A549 (cell line): ENCODE data around the gene MEAK7. TPM values are rescaled to one million over a fixed set of nuclear protein-coding genes. Genes with fewer than 3 reads are reported as not detected.

Experiments
- ATAC-seq, 2 experiments: fragments of 200-7000 bp in 1 of 2; fragments of >200 bp in 1 of 2; cut with Nextera tagmentation in 1 of 2; cut with Tn5 transposase in 1 of 2; 3 replicates each; pipeline versions ENCODE4 v1.8.0 to v1.9.1; 2018 to 2020; ENCODE audit warnings: mild to moderate bottlenecking in 1 of 2, moderate library complexity in 1 of 2
- CTCF ChIA-PET: fragments of 300-600 bp; sonication (Branson Sonifier 250); formaldehyde crosslinking; extraction: SDS; loops from one replicate; lab custom pipeline; 2021; ENCODE audit warnings: antibody characterized with exemption, inconsistent platforms; lab: Yijun Ruan, JAX
- POLR2A ChIA-PET: fragments of 350-600 bp; formaldehyde crosslinking; extraction: SDS; loops from one replicate; lab custom pipeline; 2021; ENCODE audit warnings: antibody characterized with exemption, inconsistent platforms; lab: Yijun Ruan, JAX
- DNase-seq, 2 experiments: peaks; one replicate each; pipeline versions ENCODE4 v3.0.0 to v3.0.0-alpha.2; 2011 to 2016; ENCODE audit warnings: low read depth in 1 of 2, low spot score in 1 of 2
- FAIRE-seq: peaks from 2 replicates; lab custom pipeline; 2011; peaks lifted over from hg19 to GRCh38; lab: Jason Lieb, UNC
- H3K27ac ChIP-seq, 2 experiments: fragments of >200 bp; sonication (Bioruptor Twin); formaldehyde crosslinking; 3 replicates each; pipeline ENCODE4 v1.5.1; 2016 to 2017
- H3K4me1 ChIP-seq: fragments of >200 bp; sonication (Bioruptor Twin); formaldehyde crosslinking; 3 replicates; pipeline ENCODE4 v1.6.1; 2016
- H3K4me2 ChIP-seq: fragments of >200 bp; sonication (Bioruptor Twin); formaldehyde crosslinking; 3 replicates; pipeline ENCODE4 v1.6.1; 2016
- H3K4me3 ChIP-seq: fragments of >200 bp; sonication (Bioruptor Twin); formaldehyde crosslinking; 3 replicates; pipeline ENCODE4 v1.5.1; 2016
- H3K9me3 ChIP-seq: fragments of >200 bp; sonication (Bioruptor Twin); formaldehyde crosslinking; 3 replicates; pipeline ENCODE4 v1.6.1; 2016
- BCL3 ChIP-seq: fragments of >200 bp; sonication (Bioruptor Twin); formaldehyde crosslinking; IDR thresholded peaks from 3 replicates; pipeline ENCODE4 v1.6.1; 2016
- BHLHE40 ChIP-seq: IDR thresholded peaks from 2 replicates; pipeline ENCODE4 v1.6.1; 2012; ENCODE audit warnings: low read depth, low read length, inconsistent platforms
- CBX2 ChIP-seq: fragments of 200-600 bp; sonication (generic); IDR thresholded peaks from 2 replicates; pipeline ENCODE4 v1.6.1; 2016; ENCODE audit warnings: low read depth, mild to moderate bottlenecking, borderline replicate concordance
- EHMT2 ChIP-seq: fragments of 200-600 bp; sonication (generic); IDR thresholded peaks from 2 replicates; pipeline ENCODE4 v1.6.1; 2016; ENCODE audit warnings: antibody characterized with exemption, low read depth, mild to moderate bottlenecking, moderate library complexity
- FOSL2 ChIP-seq, 2 experiments: fragments of 450-650 bp in 1 of 2; fragments of >200 bp in 1 of 2; sonication (Bioruptor Twin) in 1 of 2; formaldehyde crosslinking; IDR thresholded peaks; 2 replicates each; pipeline versions ENCODE4 v1.5.0 to v1.6.1; 2016 to 2020; ENCODE audit warnings: mild to moderate bottlenecking in 1 of 2, moderate library complexity in 1 of 2
- GATA3 ChIP-seq: IDR thresholded peaks from 2 replicates; pipeline ENCODE4 v1.6.1; 2012; ENCODE audit warnings: borderline replicate concordance
- HDAC2 ChIP-seq: fragments of 200-600 bp; sonication (generic); IDR thresholded peaks from 2 replicates; pipeline ENCODE4 v1.6.1; 2016
- HEYL ChIP-seq: fragments of 250-450 bp; sonication (Bioruptor Pico); IDR thresholded peaks from 2 replicates; pipeline ENCODE4 v1.8.0; 2021; ENCODE audit warnings: mild to moderate bottlenecking, moderate library complexity
- HOXB13 ChIP-seq: fragments of 250-450 bp; sonication (Bioruptor Pico); IDR thresholded peaks from 2 replicates; pipeline ENCODE4 v1.5.0; 2020; ENCODE audit warnings: low read depth, mild to moderate bottlenecking, moderate library complexity
- KDM1A ChIP-seq: fragments of 200-600 bp; sonication (generic); IDR thresholded peaks from 2 replicates; pipeline ENCODE4 v1.6.1; 2016; ENCODE audit warnings: low read depth, mild to moderate bottlenecking
- KDM5A ChIP-seq: fragments of 200-600 bp; sonication (generic); IDR thresholded peaks from 2 replicates; pipeline ENCODE4 v1.6.1; 2016; ENCODE audit warnings: antibody characterized with exemption, mild to moderate bottlenecking
- MAFK ChIP-seq: fragments of 450-650 bp; IDR thresholded peaks from 2 replicates; pipeline ENCODE4 v1.6.1; 2014; ENCODE audit not compliant: partially characterized antibody
- MAZ ChIP-seq: fragments of 150-350 bp; IDR thresholded peaks from 2 replicates; pipeline ENCODE4 v1.6.1; 2014; ENCODE audit warnings: antibody characterized with exemption, low read depth, low read length, borderline replicate concordance
- MYC ChIP-seq: IDR thresholded peaks from 2 replicates; pipeline ENCODE4 v1.6.1; 2012; ENCODE audit warnings: mild to moderate bottlenecking, inconsistent platforms, low read length, improper control_type of control experiment, borderline replicate concordance
- NFE2L2 ChIP-seq: fragments of 150-350 bp; conservative IDR thresholded peaks from 2 replicates; pipeline ENCODE4 v1.6.1; 2014; ENCODE audit warnings: low read length
- NPAS2 ChIP-seq: fragments of 250-450 bp; sonication (Bioruptor Pico); IDR thresholded peaks from 2 replicates; pipeline ENCODE4 v1.8.0; 2022; ENCODE audit warnings: mild to moderate bottlenecking, moderate library complexity, borderline replicate concordance
- NR3C1 ChIP-seq: fragments of >200 bp; sonication (Bioruptor Twin); formaldehyde crosslinking; IDR thresholded peaks from 3 replicates; pipeline ENCODE4 v1.6.1; 2017
- PBX3 ChIP-seq: IDR thresholded peaks from 2 replicates; pipeline ENCODE4 v1.6.1; 2012
- PHF8 ChIP-seq: fragments of 200-600 bp; sonication (generic); IDR thresholded peaks from 2 replicates; pipeline ENCODE4 v1.6.1; 2016; ENCODE audit warnings: low read depth, mild to moderate bottlenecking, antibody characterized with exemption, moderate library complexity, borderline replicate concordance
- POLR2AphosphoS2 ChIP-seq: conservative IDR thresholded peaks from 2 replicates; pipeline ENCODE4 v1.6.1; 2012; ENCODE audit warnings: low read length, improper control_type of control experiment, inconsistent platforms
- RAD21 ChIP-seq, 2 experiments: fragments of >200 bp in 1 of 2; sonication (Bioruptor Twin) in 1 of 2; formaldehyde crosslinking in 1 of 2; IDR thresholded peaks in 1 of 2; conservative IDR thresholded peaks in 1 of 2; 2 replicates in 1 of 2; 3 replicates in 1 of 2; pipeline ENCODE4 v1.6.1; 2012 to 2018; ENCODE audit warnings: inconsistent platforms in 1 of 2
- SMC3 ChIP-seq: fragments of >200 bp; sonication (Bioruptor Twin); formaldehyde crosslinking; IDR thresholded peaks from 3 replicates; pipeline ENCODE4 v1.6.1; 2018; ENCODE audit warnings: inconsistent platforms
- ZFP36 ChIP-seq: fragments of 450-650 bp; IDR thresholded peaks from 2 replicates; pipeline ENCODE4 v1.6.1; 2014; ENCODE audit warnings: borderline replicate concordance; ENCODE audit not compliant: partially characterized antibody
- ZSCAN20 ChIP-seq: fragments of 250-450 bp; sonication (Bioruptor Pico); IDR thresholded peaks from 2 replicates; pipeline ENCODE4 v1.8.0; 2022; ENCODE audit warnings: mild to moderate bottlenecking, moderate library complexity
- WGBS: methylation state at CpG from one replicate; pipeline ENCODE4 v1.1.6; 2017; ENCODE audit errors: missing lambda C conversion rate; 5-methylcytosine and 5-hydroxymethylcytosine counted together
- polyA plus RNA-seq, 4 experiments: library from polyadenylated mRNA; depleted of rRNA in 3 of 4; stranded (reverse); fragments of >200 nt; fragmentation: RNase III in 1 of 4; extraction: RNeasy Plus Mini Kit Qiagen cat#74134 plus additional on column Dnase treatment in 1 of 4; gene quantifications; 2 replicates in 3 of 4; 3 replicates in 1 of 4; pipeline ENCODE4 v1.2.3, GENCODE V29; 2011 to 2017
- TF ChIP-seq, protein P1 (sequence below): fragments of 150-350 bp; IDR thresholded peaks from 2 replicates; pipeline ENCODE4 v1.6.1; 2014; ENCODE audit warnings: low read depth, mild to moderate bottlenecking, low read length
- TF ChIP-seq, protein P2 (sequence below): fragments of 250-450 bp; sonication (Bioruptor Pico); IDR thresholded peaks from 2 replicates; pipeline ENCODE4 v1.5.0; 2021; ENCODE audit warnings: mild to moderate bottlenecking, moderate library complexity, borderline replicate concordance

MEAK7 gene
- polyA plus RNA-seq, 2 of the 4 experiments (the other 2 are of a cell fraction) = 26.2 to 30.5 TPM

DNA sequence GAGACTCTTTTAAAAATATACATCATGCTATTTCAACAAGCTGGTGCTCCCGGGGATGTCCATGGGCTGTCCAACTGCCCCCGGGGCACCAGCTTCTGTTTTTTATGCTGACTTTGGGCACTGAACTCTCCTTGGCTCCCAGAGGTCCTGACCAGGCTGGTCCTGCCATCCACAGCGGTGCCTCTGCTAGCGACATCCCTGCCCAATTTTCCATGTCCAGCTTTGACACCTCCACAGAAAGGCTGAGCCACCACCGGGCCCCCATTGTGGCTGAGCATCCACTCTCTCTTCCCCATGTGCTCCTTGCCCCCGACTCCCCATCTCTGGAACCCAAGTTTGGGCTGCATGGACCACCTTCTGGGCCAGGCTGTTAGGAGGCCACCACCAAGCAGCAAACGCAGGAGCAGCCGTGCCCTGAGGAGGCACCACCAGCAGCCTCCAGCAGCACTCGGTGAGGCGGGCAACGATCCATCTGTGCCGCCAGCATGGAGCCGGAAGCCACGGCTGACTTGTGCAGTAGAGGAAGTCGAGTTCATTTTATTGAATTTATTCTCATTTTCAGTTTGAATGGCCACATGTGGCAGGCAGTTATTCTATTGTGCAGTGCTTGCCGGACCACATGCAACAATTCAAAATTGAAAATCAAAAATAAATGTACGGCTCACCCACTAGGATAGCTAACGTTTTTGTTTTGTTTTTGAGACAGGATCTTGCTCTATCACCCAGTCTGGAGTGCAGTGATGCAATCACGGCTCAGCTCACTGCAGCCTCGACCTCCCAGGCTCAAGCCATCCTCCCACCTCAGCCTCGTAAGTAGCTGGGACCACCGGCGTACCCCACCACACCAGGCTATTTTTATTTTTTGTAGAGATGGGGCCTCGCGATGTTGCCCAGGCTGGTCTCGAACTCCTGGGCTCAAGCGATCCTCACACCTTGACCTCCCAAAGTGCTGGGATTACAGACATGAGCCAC is 2.8 kb upstream of the MEAK7 start:
- WGBS = 73% methylated on average over 27 of the region's 27 CpGs
- CTCF ChIA-PET = interaction anchor here (0.7 to 20.3 kb wide), 39 partner anchors 9 to 324 kb away, joined by 3 to 284 read pairs (median 5); partner anchors contain the start of gene COTL1
- no peak for DNase-seq

GRCh38 chr16:84505249-84506187 is 1.1 kb upstream of the MEAK7 start:
- H3K4me3 ChIP-seq = peak overlapping the region; percentile 74
- TF ChIP-seq KDM5A = no peak
- TF ChIP-seq NPAS2 (CRISPR knock-in tag) = no peak
- no peak for TF ChIP-seq MAFK
- no peak for TF ChIP-seq MAZ
- TF ChIP-seq SMC3 = no peak
- no peak for TF ChIP-seq GATA3
- TF ChIP-seq, protein P1, sequence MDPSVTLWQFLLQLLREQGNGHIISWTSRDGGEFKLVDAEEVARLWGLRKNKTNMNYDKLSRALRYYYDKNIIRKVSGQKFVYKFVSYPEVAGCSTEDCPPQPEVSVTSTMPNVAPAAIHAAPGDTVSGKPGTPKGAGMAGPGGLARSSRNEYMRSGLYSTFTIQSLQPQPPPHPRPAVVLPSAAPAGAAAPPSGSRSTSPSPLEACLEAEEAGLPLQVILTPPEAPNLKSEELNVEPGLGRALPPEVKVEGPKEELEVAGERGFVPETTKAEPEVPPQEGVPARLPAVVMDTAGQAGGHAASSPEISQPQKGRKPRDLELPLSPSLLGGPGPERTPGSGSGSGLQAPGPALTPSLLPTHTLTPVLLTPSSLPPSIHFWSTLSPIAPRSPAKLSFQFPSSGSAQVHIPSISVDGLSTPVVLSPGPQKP = no peak
- TF ChIP-seq ZFP36 = no peak
- TF ChIP-seq, protein P2, sequence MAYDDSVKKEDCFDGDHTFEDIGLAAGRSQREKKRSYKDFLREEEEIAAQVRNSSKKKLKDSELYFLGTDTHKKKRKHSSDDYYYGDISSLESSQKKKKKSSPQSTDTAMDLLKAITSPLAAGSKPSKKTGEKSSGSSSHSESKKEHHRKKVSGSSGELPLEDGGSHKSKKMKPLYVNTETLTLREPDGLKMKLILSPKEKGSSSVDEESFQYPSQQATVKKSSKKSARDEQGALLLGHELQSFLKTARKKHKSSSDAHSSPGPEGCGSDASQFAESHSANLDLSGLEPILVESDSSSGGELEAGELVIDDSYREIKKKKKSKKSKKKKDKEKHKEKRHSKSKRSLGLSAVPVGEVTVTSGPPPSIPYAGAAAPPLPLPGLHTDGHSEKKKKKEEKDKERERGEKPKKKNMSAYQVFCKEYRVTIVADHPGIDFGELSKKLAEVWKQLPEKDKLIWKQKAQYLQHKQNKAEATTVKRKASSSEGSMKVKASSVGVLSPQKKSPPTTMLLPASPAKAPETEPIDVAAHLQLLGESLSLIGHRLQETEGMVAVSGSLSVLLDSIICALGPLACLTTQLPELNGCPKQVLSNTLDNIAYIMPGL = no peak
- no peak for TF ChIP-seq MYC
- no peak for TF ChIP-seq EHMT2
- no peak for TF ChIP-seq HDAC2
- no peak for TF ChIP-seq NFE2L2
- TF ChIP-seq KDM1A = no peak
- no peak for TF ChIP-seq FOSL2 (IDR thresholded peaks at IDR 0.05)
- TF ChIP-seq FOSL2 (CRISPR knock-in tag; IDR thresholded peaks at IDR 0.05) = no peak
- no peak for TF ChIP-seq BCL3
- H3K4me1 ChIP-seq = peaks cover 49% of the 10 kb centered on the region
- ATAC-seq (no peak), FAIRE-seq (no peak), DNase-seq (no peak)
- WGBS = 58% methylated on average over 29 of the region's 33 CpGs
- POLR2A ChIA-PET = interaction anchor here (0.6 to 3.4 kb wide), 7 partner anchors 11 to 552 kb away, joined by 3 to 19 read pairs (median 3); partner anchors contain the start of genes COTL1 and OSGIN1
- CTCF ChIA-PET = interaction anchor here (0.6 to 20.3 kb wide), 57 partner anchors 8 to 552 kb away, joined by 3 to 284 read pairs (median 4); partner anchors contain the start of genes COTL1, OSGIN1 and TAF1C
- peak overlapping the region; percentile 95 for H3K4me2 ChIP-seq
- peak overlapping the region; percentile 95 to 96 for H3K27ac ChIP-seq
- H3K9me3 ChIP-seq = no peaks in the 10 kb centered on the region

More for the DNA sequence above, 2.8 kb upstream of the MEAK7 start:
- POLR2A ChIA-PET = interaction anchor here (0.6 to 3.4 kb wide), 2 partner anchors 111 to 241 kb away, joined by 3 to 19 read pairs; partner anchors contain the start of gene COTL1
- H3K4me3 ChIP-seq = no peak overlapping the region
- ATAC-seq (no peak), FAIRE-seq (no peak)
- H3K9me3 ChIP-seq = no peaks in the 10 kb centered on the region
- TF ChIP-seq BHLHE40 (no peak), PBX3 (no peak), RAD21 (conservative IDR thresholded peaks at IDR 0.05 in 1 of 2, IDR thresholded peaks at IDR 0.05 in 1 of 2) (no peak), PHF8 (no peak), POLR2AphosphoS2 (no peak), ZSCAN20 (CRISPR knock-in tag) (no peak), CBX2 (no peak), SMC3 (no peak), HOXB13 (no peak), NPAS2 (CRISPR knock-in tag) (no peak), GATA3 (no peak), MAFK (no peak), MAZ (no peak), HEYL (CRISPR knock-in tag) (no peak), KDM1A (no peak), NR3C1 (no peak)
- no peak overlapping the region for H3K4me2 ChIP-seq
- peaks cover 35% of the 10 kb centered on the region for H3K4me1 ChIP-seq
- no peak overlapping the region for H3K27ac ChIP-seq
